Choroid plexus epithelial cell (primary cell): ENCODE results near the gene GJB6.

Source experiments
- DNase-seq: peaks from one replicate; pipeline ENCODE4 v3.0.0-alpha.2; 2010; ENCODE audit warnings: low read depth
- H3K4me3 ChIP-seq: 2 replicates; pipeline ENCODE4 v1.5.1; 2011; ENCODE audit warnings: low read depth, mild to moderate bottlenecking, control low read depth, low read length, moderate library complexity
- CTCF ChIP-seq: conservative IDR thresholded peaks from 2 replicates; pipeline ENCODE4 v1.5.1; 2011; ENCODE audit warnings: low read depth, mild to moderate bottlenecking, control low read depth, inconsistent platforms, low read length, moderate library complexity

The GJB6 gene

GRCh38 chr13:20175907-20176652 is 56.0 kb downstream of the GJB6 start:
- TF ChIP-seq CTCF, result no peak

DNA sequence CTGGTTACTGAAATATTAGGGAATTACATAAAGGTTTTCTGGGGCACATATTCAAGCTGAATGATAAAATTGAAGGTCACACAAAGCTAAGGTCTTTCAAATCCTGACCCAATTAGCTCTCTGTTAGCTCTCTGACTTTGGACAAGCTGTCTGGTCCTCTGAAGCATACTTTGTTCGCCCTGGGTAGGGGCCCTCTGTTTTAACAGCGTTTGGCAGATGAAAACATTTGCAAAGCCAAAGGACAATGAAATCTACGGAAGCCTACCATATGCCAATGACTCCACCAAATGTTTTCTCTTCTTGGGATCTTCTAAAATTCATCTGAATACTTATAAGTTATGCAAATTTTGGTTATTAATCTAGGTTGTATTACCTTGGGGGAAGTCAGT is 56.7 kb downstream of the GJB6 start:
- no peak overlapping the region for H3K4me3 ChIP-seq
- no peak for DNase-seq
- TF ChIP-seq CTCF, result no peak

More at GRCh38 chr13:20175907-20176652, 56.0 kb downstream of the GJB6 start:
- no peak overlapping the region for H3K4me3 ChIP-seq
- DNase-seq, result no peak

GRCh38 chr13:20174656-20175405 is 57.3 kb downstream of the GJB6 start:
- TF ChIP-seq CTCF, result no peak
- H3K4me3 ChIP-seq, result peak overlapping the region; percentile 36
- DNase-seq, result peak; percentile 86

DNA sequence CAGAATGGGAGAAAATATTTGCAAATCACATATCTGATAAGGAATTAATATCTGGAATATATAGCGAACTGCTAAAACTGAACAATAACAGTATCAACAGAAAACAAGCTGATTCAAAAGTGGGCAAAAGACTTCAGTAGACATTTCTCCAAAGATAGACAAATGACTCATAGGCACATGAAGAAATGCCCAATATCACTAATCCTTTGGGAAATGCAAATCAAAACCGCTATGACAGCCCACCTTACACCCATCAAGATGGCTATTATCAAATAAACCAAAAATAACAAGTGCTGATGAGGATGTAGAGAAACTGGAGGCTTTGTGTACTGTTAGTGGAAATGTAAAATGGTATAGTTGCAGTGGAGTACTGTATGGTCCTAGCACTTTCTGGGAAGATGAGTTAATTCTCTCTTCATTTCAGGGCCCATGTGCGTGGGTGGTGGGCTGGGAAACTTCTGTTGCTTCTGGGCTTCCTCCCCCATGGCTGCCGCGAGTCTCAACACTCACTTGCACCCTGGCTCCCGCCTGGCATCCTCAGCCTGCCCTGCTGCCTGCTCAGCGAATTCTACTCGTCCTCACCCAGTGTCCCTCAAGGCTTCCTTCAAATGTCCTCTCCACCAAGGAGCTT is 58.9 kb downstream of the GJB6 start:
- no peak overlapping the region for H3K4me3 ChIP-seq
- no peak for DNase-seq
- TF ChIP-seq CTCF, result no peak
